Activated CD4-positive, alpha-beta memory T cell treated with anti-CD3 and anti-CD28 coated beads, Interleukin-2, amount 10 ng/mL, durations not matched to agents 7 days and 5 days (primary cell): ENCODE results near the gene FAM9C. TPM values are rescaled to one million over a fixed set of nuclear protein-coding genes. Genes with fewer than 3 reads are reported as not detected.
A peak's percentile ranks its signal among the peaks of the same experiment; 100 is the strongest.

ENCODE experiments used
- CTCF ChIA-PET: fragments of 350-600 bp; sonication (Branson Sonifier 250); formaldehyde crosslinking; loops from one replicate; lab custom pipeline; 2021; ENCODE audit warnings: antibody characterized with exemption, inconsistent platforms; lab: Charles Lee
- POLR2A ChIA-PET: fragments of 350-600 bp; sonication (Branson Sonifier 250); formaldehyde crosslinking; loops from one replicate; lab custom pipeline; 2021; ENCODE audit warnings: antibody characterized with exemption; lab: Charles Lee
- DNase-seq: peaks from one replicate; pipeline ENCODE4 v3.0.0-alpha.2; 2020
- H3K27ac Mint-ChIP-seq: one replicate; pipeline ENCODE4 v1.8.0; 2021; ENCODE audit warnings: mild to moderate bottlenecking, mixed read lengths
- H3K27me3 Mint-ChIP-seq: one replicate; pipeline ENCODE4 v1.8.0; 2021; ENCODE audit warnings: mixed read lengths
- H3K36me3 Mint-ChIP-seq: one replicate; pipeline ENCODE4 v1.8.0; 2021; ENCODE audit warnings: low read depth, mixed read lengths
- H3K4me1 Mint-ChIP-seq: one replicate; pipeline ENCODE4 v1.8.0; 2021; ENCODE audit warnings: mixed read lengths
- H3K4me3 Mint-ChIP-seq: one replicate; pipeline ENCODE4 v1.8.0; 2021; ENCODE audit warnings: mild to moderate bottlenecking, mixed read lengths
- H3K9me3 Mint-ChIP-seq: one replicate; pipeline ENCODE4 v1.8.0; 2021; ENCODE audit warnings: mixed read lengths
- total RNA-seq, 2 experiments: library from RNA; stranded (reverse); gene quantifications; one replicate each; pipeline ENCODE4 v1.2.3, GENCODE V29; 2021

The FAM9C gene
- total RNA-seq, 2 experiments from 2014 or later: not detected

DNA sequence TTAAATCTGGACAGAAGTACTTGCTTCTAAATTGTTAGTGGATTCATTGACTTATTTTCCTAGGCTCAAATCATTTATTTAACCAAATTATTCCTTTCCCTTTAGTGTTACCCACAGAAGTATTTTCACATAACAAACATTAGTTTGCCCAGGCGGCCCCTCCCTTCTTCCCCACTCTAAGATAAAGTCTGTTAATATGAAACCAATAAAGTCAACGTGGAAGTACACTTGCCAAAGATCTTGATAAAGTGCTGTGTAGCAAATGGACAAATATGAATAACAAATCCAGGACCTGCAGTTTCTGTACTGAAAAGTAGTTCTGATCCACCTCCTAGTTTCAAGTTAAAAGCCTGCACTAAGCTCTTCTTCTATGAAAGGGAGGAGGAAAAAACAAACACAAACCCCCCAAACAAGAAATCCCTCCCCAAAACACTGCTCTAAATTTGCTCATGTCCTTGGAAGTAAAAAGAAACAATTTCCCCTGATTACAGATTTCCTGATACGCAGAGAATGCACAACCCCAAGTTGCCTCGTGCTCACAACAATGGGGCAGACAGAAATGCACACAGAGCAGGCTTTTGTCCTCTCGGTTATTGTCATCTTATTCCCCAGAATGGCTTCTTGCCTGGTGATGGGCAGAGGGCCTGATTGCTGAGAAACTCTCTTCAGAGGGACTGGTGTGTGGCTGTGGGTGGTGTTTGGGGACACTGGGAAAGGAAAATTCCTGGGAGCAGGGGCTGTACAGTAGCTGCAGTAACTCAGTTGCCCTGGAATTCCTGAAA is 46.3 kb downstream of the FAM9C start:
- CTCF ChIA-PET: interaction anchor here (1.2 to 6.3 kb wide), 5 partner anchors 20 to 94 kb away, joined by 3 to 37 read pairs (median 8); no protein-coding TSS in a partner anchor
- peaks cover 4% of the 10 kb centered on the region for H3K36me3 Mint-ChIP-seq
- peak overlapping the region; percentile 49 for H3K4me3 Mint-ChIP-seq
- DNase-seq: no peak
- peaks cover 2% of the 10 kb centered on the region for H3K9me3 Mint-ChIP-seq
- peaks cover 63% of the 10 kb centered on the region for H3K4me1 Mint-ChIP-seq
- no peaks in the 10 kb centered on the region for H3K27me3 Mint-ChIP-seq
- POLR2A ChIA-PET: interaction anchor here (1.0 to 20.8 kb wide), 7 partner anchors 14 to 88 kb away, joined by 3 to 693 read pairs (median 46); partner anchors contain the start of gene TMSB4X
- peak overlapping the region; percentile 95 for H3K27ac Mint-ChIP-seq

DNA sequence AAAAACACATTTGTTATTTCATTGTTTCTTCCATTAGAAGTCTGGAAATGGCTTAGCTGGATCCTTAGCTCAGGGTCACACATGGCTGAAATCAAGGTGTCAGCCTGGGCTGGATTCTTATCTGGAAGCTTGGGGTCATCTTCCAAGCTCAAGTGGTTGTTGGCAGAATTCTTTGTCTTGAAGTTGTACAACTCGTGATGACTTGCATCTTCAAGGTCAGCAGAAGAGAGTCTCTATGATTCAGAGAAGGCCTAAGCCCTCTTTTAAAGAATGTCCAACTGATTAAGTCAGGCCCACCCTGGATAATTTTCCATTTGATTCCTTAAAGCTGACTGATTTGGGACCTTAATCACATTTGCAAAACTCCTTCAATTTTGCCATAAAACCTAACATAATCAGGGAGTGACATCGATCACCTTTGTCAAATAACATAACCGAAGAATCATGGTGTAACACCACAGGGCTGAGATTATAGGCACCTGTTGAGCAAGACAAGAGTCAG is 47.4 kb downstream of the FAM9C start:
- H3K27ac Mint-ChIP-seq: peak overlapping the region; percentile 95
- peaks cover 2% of the 10 kb centered on the region for H3K9me3 Mint-ChIP-seq
- no peak overlapping the region for H3K4me3 Mint-ChIP-seq
- no peak for DNase-seq
- no peaks in the 10 kb centered on the region for H3K27me3 Mint-ChIP-seq
- H3K36me3 Mint-ChIP-seq: peaks cover 4% of the 10 kb centered on the region
- CTCF ChIA-PET: interaction anchor here (1.6 to 6.3 kb wide), 2 partner anchors 19 to 50 kb away, joined by 6 to 37 read pairs; no protein-coding TSS in a partner anchor
- POLR2A ChIA-PET: interaction anchor here (1.0 to 20.8 kb wide), 5 partner anchors 15 to 90 kb away, joined by 3 to 693 read pairs (median 77); partner anchors contain the start of gene TMSB4X
- peaks cover 54% of the 10 kb centered on the region for H3K4me1 Mint-ChIP-seq

DNA sequence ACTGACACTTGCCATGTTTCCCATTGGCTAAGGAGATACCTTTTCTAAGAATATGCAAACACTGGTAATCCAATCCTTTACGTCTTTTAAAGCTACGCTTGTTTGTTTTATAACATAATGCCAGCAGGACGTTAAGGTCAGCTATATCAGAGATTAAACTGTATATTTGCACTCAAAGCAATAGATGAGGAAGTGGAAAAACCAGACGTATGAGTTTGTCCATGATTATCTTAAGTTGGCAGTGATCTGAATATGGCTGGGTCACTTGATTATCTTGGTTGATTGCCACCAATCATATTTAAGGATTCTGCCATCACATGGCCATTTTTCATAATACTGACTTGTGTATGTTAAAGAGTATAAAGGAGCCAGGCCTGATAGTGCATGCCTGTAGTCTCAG is 50.1 kb downstream of the FAM9C start:
- peaks cover 33% of the 10 kb centered on the region for H3K4me1 Mint-ChIP-seq
- no peak for DNase-seq
- peaks cover 2% of the 10 kb centered on the region for H3K9me3 Mint-ChIP-seq
- H3K27ac Mint-ChIP-seq: no peak overlapping the region
- H3K27me3 Mint-ChIP-seq: no peaks in the 10 kb centered on the region
- H3K36me3 Mint-ChIP-seq: peaks cover 7% of the 10 kb centered on the region
- no peak overlapping the region for H3K4me3 Mint-ChIP-seq
- CTCF ChIA-PET: interaction anchor here (1.0 kb wide), 1 partner anchor 48 kb away, joined by 3 read pairs; no protein-coding TSS in a partner anchor
- POLR2A ChIA-PET: interaction anchor here (1.6 kb wide), 2 partner anchors 10 to 16 kb away, joined by 5 to 6 read pairs; no protein-coding TSS in a partner anchor

DNA sequence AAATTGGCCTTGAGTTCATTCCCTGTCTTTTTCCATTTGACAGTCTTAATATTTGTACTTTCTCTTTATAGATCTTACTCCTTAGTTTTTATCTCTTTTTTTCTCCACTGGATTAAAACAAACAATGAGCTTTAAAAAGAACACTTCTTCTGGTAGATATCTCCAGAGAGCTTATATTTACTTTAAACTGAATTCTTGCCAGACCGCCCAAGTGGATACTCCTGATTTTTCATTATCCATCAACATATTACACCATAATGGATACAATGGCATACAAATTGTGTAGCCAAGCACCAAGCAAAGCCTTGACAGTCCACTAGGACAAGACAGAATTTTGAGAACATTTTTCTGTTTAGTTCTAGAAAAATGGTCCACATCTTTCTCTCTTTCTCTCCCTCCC is 50.6 kb downstream of the FAM9C start:
- no peaks in the 10 kb centered on the region for H3K27me3 Mint-ChIP-seq
- H3K9me3 Mint-ChIP-seq: peaks cover 2% of the 10 kb centered on the region
- H3K4me1 Mint-ChIP-seq: peaks cover 34% of the 10 kb centered on the region
- CTCF ChIA-PET: interaction anchor here (1.0 kb wide), 1 partner anchor 47 kb away, joined by 3 read pairs; no protein-coding TSS in a partner anchor
- DNase-seq: no peak
- H3K27ac Mint-ChIP-seq: no peak overlapping the region
- H3K36me3 Mint-ChIP-seq: peaks cover 7% of the 10 kb centered on the region
- POLR2A ChIA-PET: interaction anchor here (1.6 to 1.8 kb wide), 3 partner anchors 8 to 15 kb away, joined by 4 to 6 read pairs (median 5); no protein-coding TSS in a partner anchor
- no peak overlapping the region for H3K4me3 Mint-ChIP-seq

DNA sequence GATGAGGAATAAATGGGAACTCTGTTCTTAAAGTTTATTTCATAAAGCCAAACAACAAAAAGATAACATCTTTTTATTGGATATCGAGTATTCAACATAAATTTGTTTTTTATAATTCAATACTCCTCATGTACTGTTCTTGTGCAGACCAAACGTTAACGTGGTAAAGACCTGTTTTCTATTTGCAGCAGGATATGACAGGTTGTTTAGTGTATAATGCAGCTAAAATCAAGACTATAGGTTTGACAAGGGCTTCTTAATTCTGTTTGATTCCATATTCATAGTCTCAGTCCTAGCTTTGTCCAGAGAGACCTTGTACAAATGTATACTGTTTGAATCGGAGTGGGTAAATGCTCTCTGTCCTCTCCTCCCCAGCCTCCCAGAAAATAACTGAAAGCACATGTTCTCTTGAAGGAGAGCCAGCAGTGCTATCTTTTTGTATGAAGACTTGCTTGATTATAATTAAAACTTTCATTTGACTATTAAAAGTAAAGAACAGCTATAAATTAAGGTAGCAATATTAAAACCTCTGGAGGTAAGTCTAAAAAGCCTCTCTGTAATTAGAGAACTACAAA is 51.8 kb downstream of the FAM9C start:
- Mint-ChIP-seq H3K9me3 (peaks cover 2% of the 10 kb centered on the region), H3K4me1 (peaks cover 29% of the 10 kb centered on the region), H3K27ac (no peak overlapping the region), H3K4me3 (no peak overlapping the region), H3K36me3 (peaks cover 7% of the 10 kb centered on the region), H3K27me3 (no peaks in the 10 kb centered on the region)
- ChIA-PET POLR2A (interaction anchor here (0.7 to 1.8 kb wide), 4 partner anchors 9 to 18 kb away, joined by 3 to 6 read pairs (median 4); partner anchors contain the start of gene TMSB4X), CTCF (no interaction called here)
- no peak for DNase-seq

DNA sequence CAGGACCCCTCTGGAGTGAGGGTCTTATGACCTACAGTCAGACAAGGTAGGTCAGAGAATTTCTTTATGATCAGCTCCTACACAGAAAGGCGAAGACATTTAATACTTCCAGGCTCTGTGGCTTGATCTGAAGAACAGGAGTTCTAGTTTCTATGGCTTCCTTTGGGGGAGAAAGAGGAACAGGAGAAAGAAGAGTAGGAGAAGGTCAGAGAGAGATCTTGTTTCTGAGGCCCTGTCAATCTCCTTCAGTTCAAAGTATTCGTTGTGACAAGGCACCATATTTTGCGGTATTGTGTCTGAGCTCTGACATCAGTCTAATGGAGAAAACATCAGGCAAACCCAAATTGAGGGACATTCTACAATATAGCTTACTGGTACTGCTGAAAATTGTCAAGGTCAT is 52.8 kb downstream of the FAM9C start:
- no peak overlapping the region for H3K4me3 Mint-ChIP-seq
- H3K9me3 Mint-ChIP-seq: peaks cover 2% of the 10 kb centered on the region
- no peaks in the 10 kb centered on the region for H3K27me3 Mint-ChIP-seq
- POLR2A ChIA-PET: interaction anchor here (0.9 kb wide), 1 partner anchor 41 kb away, joined by 4 read pairs; no protein-coding TSS in a partner anchor
- H3K36me3 Mint-ChIP-seq: peaks cover 12% of the 10 kb centered on the region
- peaks cover 28% of the 10 kb centered on the region for H3K4me1 Mint-ChIP-seq
- CTCF ChIA-PET: no interaction called here
- no peak for DNase-seq
- no peak overlapping the region for H3K27ac Mint-ChIP-seq

DNA sequence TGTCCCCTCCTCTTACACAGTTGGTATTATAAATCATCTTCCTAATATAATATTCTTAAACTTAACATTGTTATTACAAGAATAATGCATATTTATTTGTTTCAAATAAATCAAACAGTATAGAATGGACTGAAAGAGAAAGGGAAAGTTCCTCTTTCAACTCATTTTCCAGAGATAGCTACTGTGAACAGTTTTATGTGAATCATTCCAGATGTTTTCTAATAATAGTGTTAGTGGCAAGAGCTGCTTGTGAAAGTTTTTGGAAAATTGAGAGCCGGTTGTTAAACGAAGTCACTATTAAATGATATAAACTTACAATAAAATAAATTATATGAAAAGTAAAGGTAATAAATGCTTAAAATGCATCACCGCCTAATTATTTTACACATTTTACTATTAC is 55.0 kb downstream of the FAM9C start:
- Mint-ChIP-seq H3K36me3 (peaks cover 13% of the 10 kb centered on the region), H3K9me3 (peaks cover 3% of the 10 kb centered on the region), H3K27me3 (no peaks in the 10 kb centered on the region), H3K27ac (no peak overlapping the region), H3K4me3 (no peak overlapping the region), H3K4me1 (peaks cover 37% of the 10 kb centered on the region)
- DNase-seq: no peak
- CTCF ChIA-PET: no interaction called here
- POLR2A ChIA-PET: interaction anchor here (1.5 to 25.0 kb wide), 3 partner anchors 11 to 95 kb away, joined by 3 to 1502 read pairs (median 693); no protein-coding TSS in a partner anchor

DNA sequence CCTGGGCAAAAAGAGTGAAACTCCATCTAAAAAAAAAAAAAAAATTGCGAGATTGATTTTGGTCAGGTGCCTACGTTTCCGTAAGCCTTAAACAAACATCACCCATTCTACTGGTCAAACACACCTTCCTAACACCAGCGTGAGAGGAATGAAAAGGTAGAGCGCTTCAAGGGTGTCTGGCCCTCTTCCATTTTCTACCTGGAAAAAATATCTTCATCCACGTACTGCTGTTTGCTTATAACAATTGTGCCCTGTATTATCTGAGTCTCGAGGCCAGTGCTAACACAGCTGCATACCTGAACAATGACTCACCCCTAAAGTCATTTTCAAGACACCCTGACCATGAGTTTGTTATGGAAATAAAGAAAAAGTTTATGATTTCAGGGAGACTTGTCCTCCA is 55.6 kb downstream of the FAM9C start:
- H3K4me1 Mint-ChIP-seq: peaks cover 44% of the 10 kb centered on the region
- POLR2A ChIA-PET: interaction anchor here (20.3 to 25.0 kb wide), 2 partner anchors 16 to 96 kb away, joined by 693 to 1502 read pairs; no protein-coding TSS in a partner anchor
- H3K36me3 Mint-ChIP-seq: peaks cover 13% of the 10 kb centered on the region
- CTCF ChIA-PET: no interaction called here
- H3K27ac Mint-ChIP-seq: no peak overlapping the region
- no peaks in the 10 kb centered on the region for H3K27me3 Mint-ChIP-seq
- H3K9me3 Mint-ChIP-seq: peaks cover 3% of the 10 kb centered on the region
- no peak overlapping the region for H3K4me3 Mint-ChIP-seq
- no peak for DNase-seq

DNA sequence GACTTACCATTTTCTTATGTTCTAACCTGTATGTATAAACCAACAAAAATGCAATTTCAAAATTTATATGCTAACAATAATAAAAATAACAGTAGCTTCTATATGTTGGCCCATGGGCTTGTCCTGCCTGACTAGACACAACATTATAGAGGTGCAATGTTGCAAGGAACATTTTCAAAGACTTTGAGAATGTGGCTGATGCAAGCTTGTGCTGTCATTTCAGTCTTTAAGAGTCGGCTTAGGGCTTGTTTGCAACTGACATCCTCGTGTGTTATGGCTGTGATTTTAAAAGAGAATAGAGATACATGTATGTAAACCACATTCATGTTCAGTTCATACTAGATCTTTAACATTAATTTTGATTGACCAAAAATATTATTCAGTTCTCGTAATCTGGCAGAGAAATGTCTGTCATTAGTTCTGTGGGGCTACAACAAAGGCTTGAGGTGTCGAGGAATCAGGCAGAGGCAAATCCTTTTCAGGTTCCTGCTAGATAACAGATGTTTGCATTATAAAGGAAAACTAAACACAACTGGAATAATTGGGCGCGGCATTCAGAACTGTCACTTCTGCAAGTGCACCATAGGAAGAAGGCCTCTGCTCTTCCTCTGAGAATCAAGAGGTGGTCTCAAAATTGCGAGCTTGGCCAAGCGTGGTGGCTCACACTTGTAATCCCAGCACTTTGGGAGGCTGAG is 56.4 kb downstream of the FAM9C start:
- ChIA-PET CTCF (no interaction called here), POLR2A (interaction anchor here (0.9 to 25.0 kb wide), 3 partner anchors 10 to 97 kb away, joined by 4 to 1502 read pairs (median 693); no protein-coding TSS in a partner anchor)
- no peak overlapping the region for H3K27ac Mint-ChIP-seq
- H3K4me1 Mint-ChIP-seq: peaks cover 51% of the 10 kb centered on the region
- peaks cover 17% of the 10 kb centered on the region for H3K36me3 Mint-ChIP-seq
- H3K27me3 Mint-ChIP-seq: no peaks in the 10 kb centered on the region
- no peak for DNase-seq
- peaks cover 3% of the 10 kb centered on the region for H3K9me3 Mint-ChIP-seq
- no peak overlapping the region for H3K4me3 Mint-ChIP-seq

DNA sequence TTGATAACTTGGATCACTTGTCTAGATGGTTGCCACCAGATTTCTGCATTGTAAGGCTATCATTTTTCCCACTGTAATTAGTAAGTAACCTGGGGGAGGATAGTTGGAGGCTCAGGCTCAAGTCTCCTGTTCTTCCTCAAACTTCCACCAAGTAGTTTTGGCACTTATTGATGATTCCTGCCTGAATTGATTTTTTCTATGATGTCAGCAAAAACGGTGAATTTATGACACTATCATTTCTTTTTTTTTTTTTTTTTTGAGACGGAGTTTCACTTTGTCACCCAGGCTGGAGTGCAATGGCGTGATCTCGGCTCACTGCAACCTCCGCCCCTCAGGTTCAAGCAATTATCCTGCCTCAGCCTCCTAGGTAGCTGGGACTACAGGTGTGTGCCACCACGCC is 57.1 kb downstream of the FAM9C start:
- CTCF ChIA-PET: interaction anchor here (1.4 kb wide), 1 partner anchor 99 kb away, joined by 4 read pairs; no protein-coding TSS in a partner anchor
- H3K27ac Mint-ChIP-seq: peak overlapping the region; percentile 100
- H3K9me3 Mint-ChIP-seq: peaks cover 3% of the 10 kb centered on the region
- peaks cover 17% of the 10 kb centered on the region for H3K36me3 Mint-ChIP-seq
- H3K4me1 Mint-ChIP-seq: peaks cover 59% of the 10 kb centered on the region
- H3K4me3 Mint-ChIP-seq: no peak overlapping the region
- no peaks in the 10 kb centered on the region for H3K27me3 Mint-ChIP-seq
- POLR2A ChIA-PET: interaction anchor here (0.9 to 25.0 kb wide), 5 partner anchors 9 to 97 kb away, joined by 4 to 1502 read pairs (median 693); partner anchors contain the start of gene TMSB4X
- DNase-seq: no peak

DNA sequence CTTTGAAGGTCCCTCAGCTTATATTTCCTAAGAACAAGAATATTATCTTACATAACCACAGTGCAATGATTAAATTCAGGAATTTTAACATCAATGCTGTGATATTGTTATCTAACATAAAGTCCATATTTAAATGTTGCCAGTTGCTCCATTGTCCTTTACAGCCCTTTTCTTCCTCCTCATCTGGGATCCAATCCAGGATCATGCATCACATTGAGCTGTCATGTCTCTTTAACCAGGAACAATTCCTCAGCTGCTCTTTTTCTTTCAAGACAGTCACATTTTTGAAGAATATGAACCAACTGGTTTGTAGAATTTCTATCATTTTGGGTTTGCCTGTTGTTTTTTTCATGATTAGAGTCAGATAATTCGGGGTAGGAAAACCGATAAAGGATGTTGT is 57.5 kb downstream of the FAM9C start:
- CTCF ChIA-PET: interaction anchor here (0.9 to 1.4 kb wide), 2 partner anchors 40 to 99 kb away, joined by 3 to 4 read pairs; no protein-coding TSS in a partner anchor
- peaks cover 17% of the 10 kb centered on the region for H3K36me3 Mint-ChIP-seq
- H3K27ac Mint-ChIP-seq: peak overlapping the region; percentile 100

More for the DNA sequence above, 57.5 kb downstream of the FAM9C start:
- Mint-ChIP-seq H3K4me3 (peak overlapping the region; percentile 53), H3K4me1 (peaks cover 62% of the 10 kb centered on the region), H3K27me3 (no peaks in the 10 kb centered on the region), H3K9me3 (peaks cover 3% of the 10 kb centered on the region)
- no peak for DNase-seq
- POLR2A ChIA-PET: interaction anchor here (2.9 to 25.0 kb wide), 5 partner anchors 14 to 98 kb away, joined by 22 to 1502 read pairs (median 693); partner anchors contain the start of gene TMSB4X
